SU-DHL-6 (cell line): Measurements from ENCODE around the gene RIPOR2.

ENCODE experiments used
- CTCF ChIP-seq: fragments of 200-600 bp; sonication (generic); IDR thresholded peaks from one replicate; pipeline ENCODE4 v1.5.1; 2017; ENCODE audit warnings: antibody characterized with exemption, mild to moderate bottlenecking, low read length, moderate library complexity; ENCODE audit not compliant: insufficient read depth, poor library complexity, severe bottlenecking
- EZH2phosphoT487 ChIP-seq: fragments of 200-600 bp; sonication (generic), shearing (Covaris generic); conservative IDR thresholded peaks from 2 replicates; pipeline ENCODE4 v1.6.1; 2018; ENCODE audit warnings: mild to moderate bottlenecking, antibody characterized with exemption, low read length, moderate library complexity, mixed read lengths

GRCh38 chr6:24949020-24949569 is 13.3 kb upstream of the RIPOR2 start:
- TF ChIP-seq CTCF (no peak), EZH2phosphoT487 (no peak)
